H1 (cell line): ENCODE data around the gene KRTAP10-2. TPM values are rescaled to one million over a fixed set of nuclear protein-coding genes. Genes with fewer than 3 reads are reported as not detected.
A peak's percentile ranks its signal among the peaks of the same experiment; 100 is the strongest.

Experiments used
- CTCF ChIA-PET: fragments of 300-600 bp; sonication (Branson Sonifier 250); formaldehyde crosslinking; loops from one replicate; lab custom pipeline; 2021; ENCODE audit not compliant: partially characterized antibody; lab: Charles Lee
- POLR2A ChIA-PET: fragments of 300-600 bp; sonication (Branson Sonifier 250); formaldehyde crosslinking; loops from one replicate; lab custom pipeline; 2021; ENCODE audit warnings: inconsistent platforms; ENCODE audit not compliant: partially characterized antibody; lab: Charles Lee
- DNase-seq, 2 experiments: peaks; one replicate each; pipeline versions ENCODE4 v3.0.0 to v3.0.0-alpha.2; 2010 to 2022; ENCODE audit warnings: low spot score in 2 of 2, low read depth in 1 of 2, mixed read lengths in 1 of 2
- FAIRE-seq: peaks from 2 replicates; lab custom pipeline; 2011; peaks lifted over from hg19 to GRCh38; lab: Jason Lieb, UNC
- H2AFZ ChIP-seq: 2 replicates; pipeline ENCODE4 v1.8.1; 2012; ENCODE audit warnings: low read length, inconsistent platforms
- H2AK5ac ChIP-seq: 2 replicates; pipeline ENCODE4 v1.6.1; 2013; ENCODE audit warnings: low read depth, low read length
- H2BK120ac ChIP-seq: replicated peaks from 2 replicates; pipeline ENCODE3; 2013; ENCODE audit warnings: low read depth, low read length, inconsistent platforms
- H2BK12ac ChIP-seq: 2 replicates; pipeline ENCODE4 v1.6.1; 2013; ENCODE audit warnings: low read depth, low read length
- H2BK15ac ChIP-seq: 2 replicates; pipeline ENCODE4 v1.6.1; 2013; ENCODE audit warnings: low read length
- H2BK20ac ChIP-seq: 2 replicates; pipeline ENCODE4 v1.6.1; 2013; ENCODE audit warnings: low read length
- H2BK5ac ChIP-seq: 2 replicates; pipeline ENCODE4 v1.6.1; 2013; ENCODE audit warnings: low read depth, low read length
- H3K14ac ChIP-seq: 2 replicates; pipeline ENCODE4 v1.6.1; 2013; ENCODE audit warnings: inconsistent platforms; ENCODE audit not compliant: insufficient read length
- H3K18ac ChIP-seq: 2 replicates; pipeline ENCODE4 v1.6.1; 2013; ENCODE audit warnings: low read length; ENCODE audit errors: extremely low read depth
- H3K23ac ChIP-seq: 2 replicates; pipeline ENCODE4 v1.6.1; 2013; ENCODE audit warnings: inconsistent platforms; ENCODE audit not compliant: insufficient read length
- H3K23me2 ChIP-seq: 2 replicates; pipeline ENCODE4 v1.6.1; 2013; ENCODE audit warnings: low read depth, low read length
- H3K27ac ChIP-seq: 2 replicates; pipeline ENCODE4 v1.6.1; 2011; ENCODE audit warnings: low read depth, low read length, inconsistent platforms
- H3K27me3 ChIP-seq, 4 experiments: replicated peaks in 1 of 4; 1 replicate in 1 of 4; 2 replicates in 3 of 4; pipeline versions ENCODE4 v1.6.1 to v1.8.1; 2011 to 2013; ENCODE audit warnings: low read length in 3 of 4, mild to moderate bottlenecking in 3 of 4, inconsistent platforms in 2 of 4, mixed read lengths in 2 of 4, moderate library complexity in 1 of 4; ENCODE audit not compliant: control insufficient read depth in 3 of 4, insufficient read depth in 3 of 4; ENCODE audit errors: extremely low read depth in 1 of 4
- H3K36me3 ChIP-seq, 4 experiments: 2 replicates each; pipeline versions ENCODE4 v1.6.1 to v1.8.1; 2011 to 2013; ENCODE audit warnings: mild to moderate bottlenecking in 4 of 4, low read length in 3 of 4, moderate library complexity in 2 of 4, control low read depth in 1 of 4, inconsistent platforms in 1 of 4; ENCODE audit not compliant: insufficient read depth in 4 of 4, control insufficient read depth in 2 of 4
- H3K4ac ChIP-seq: replicated peaks from 2 replicates; pipeline ENCODE3; 2013; ENCODE audit warnings: low read length, low read depth, mixed read lengths, inconsistent platforms; ENCODE audit not compliant: insufficient read length
- H3K4me1 ChIP-seq, 4 experiments: replicated peaks in 1 of 4; 1 replicate in 1 of 4; 2 replicates in 3 of 4; pipeline versions ENCODE4 v1.6.1 to v1.8.1; 2011 to 2013; ENCODE audit warnings: low read length in 3 of 4, inconsistent platforms in 2 of 4, mixed read lengths in 1 of 4; ENCODE audit not compliant: insufficient read depth in 4 of 4, control insufficient read depth in 3 of 4
- H3K4me2 ChIP-seq, 2 experiments: 2 replicates each; pipeline versions ENCODE4 v1.6.1 to v1.8.1; 2011 to 2013; ENCODE audit warnings: low read depth in 2 of 2, low read length in 2 of 2, control low read depth in 1 of 2, inconsistent platforms in 1 of 2, mild to moderate bottlenecking in 1 of 2; ENCODE audit not compliant: insufficient read depth in 1 of 2
- H3K4me3 ChIP-seq, 4 experiments: fragments of 200-600, 300-600 bp in 1 of 4; sonication (generic), shearing (Covaris generic), sonication (Bioruptor Twin) in 1 of 4; 2 replicates each; pipeline versions ENCODE4 v1.5.1 to v1.8.1; 2011 to 2016; ENCODE audit warnings: low read length in 4 of 4, low read depth in 3 of 4, control low read depth in 2 of 4, inconsistent platforms in 2 of 4, mild to moderate bottlenecking in 2 of 4, mixed read lengths in 1 of 4, moderate library complexity in 1 of 4; ENCODE audit not compliant: insufficient read depth in 2 of 4; ENCODE audit errors: extremely low read depth in 1 of 4
- H3K56ac ChIP-seq: replicated peaks from 2 replicates; pipeline ENCODE3; 2013; ENCODE audit warnings: low read depth, mild to moderate bottlenecking, mixed read lengths, low read length, inconsistent platforms; ENCODE audit not compliant: insufficient read length
- H3K79me1 ChIP-seq: 2 replicates; pipeline ENCODE4 v1.6.1; 2013; ENCODE audit warnings: low read depth, low read length, control low read depth
- H3K79me2 ChIP-seq, 2 experiments: 2 replicates each; pipeline versions ENCODE4 v1.6.1 to v1.8.1; 2012 to 2013; ENCODE audit warnings: low read length in 2 of 2, mild to moderate bottlenecking in 2 of 2, inconsistent platforms in 1 of 2; ENCODE audit not compliant: insufficient read depth in 2 of 2, control insufficient read depth in 1 of 2
- H3K9ac ChIP-seq, 4 experiments: replicated peaks in 1 of 4; 1 replicate in 1 of 4; 2 replicates in 3 of 4; pipeline versions ENCODE4 v1.6.1 to v1.8.1; 2011 to 2013; ENCODE audit warnings: low read depth in 3 of 4, low read length in 3 of 4, control low read depth in 2 of 4, mild to moderate bottlenecking in 2 of 4, moderate library complexity in 2 of 4, inconsistent platforms in 1 of 4; ENCODE audit errors: extremely low read depth in 1 of 4
- H3K9me3 ChIP-seq, 2 experiments: 2 replicates each; pipeline versions ENCODE4 v1.6.1 to v1.8.1; 2012 to 2013; ENCODE audit warnings: mild to moderate bottlenecking in 2 of 2, moderate library complexity in 2 of 2, control low read depth in 1 of 2, inconsistent platforms in 1 of 2, low read depth in 1 of 2, low read length in 1 of 2, mixed read lengths in 1 of 2; ENCODE audit not compliant: insufficient read depth in 2 of 2
- H4K20me1 ChIP-seq, 2 experiments: replicated peaks in 1 of 2; 2 replicates each; pipeline versions ENCODE3 to v1.8.1; 2011 to 2013; ENCODE audit warnings: inconsistent platforms in 2 of 2, low read length in 2 of 2, mild to moderate bottlenecking in 1 of 2; ENCODE audit not compliant: insufficient read depth in 2 of 2, control insufficient read depth in 1 of 2
- H4K5ac ChIP-seq: 2 replicates; pipeline ENCODE4 v1.6.1; 2013; ENCODE audit warnings: low read length, low read depth, mixed read lengths, inconsistent platforms; ENCODE audit not compliant: insufficient read length
- H4K8ac ChIP-seq: 2 replicates; pipeline ENCODE4 v1.8.0; 2013; ENCODE audit warnings: mild to moderate bottlenecking, moderate library complexity, low read length, inconsistent platforms; ENCODE audit not compliant: insufficient read depth; ENCODE audit errors: extremely low read depth
- H4K91ac ChIP-seq: replicated peaks from 2 replicates; pipeline ENCODE3; 2013; ENCODE audit warnings: low read length, mixed read lengths, inconsistent platforms; ENCODE audit not compliant: insufficient read length
- TCF12 ChIP-seq: IDR thresholded peaks from 2 replicates; pipeline ENCODE4 v1.6.1; 2011; ENCODE audit warnings: low read depth, mild to moderate bottlenecking, low read length
- WGBS, 2 experiments: shearing (Covaris generic) in 1 of 2; methylation state at CpG; one replicate each; pipeline versions ENCODE4 v1.1.6 to v1.1.7; 2013 to 2015; ENCODE audit warnings: low lambda C conversion rate in 2 of 2, mixed read lengths in 2 of 2, inconsistent platforms in 1 of 2, low coverage in 1 of 2, missing lambda C conversion rate in 1 of 2; ENCODE audit not compliant: insufficient replicate concordance in 2 of 2, insufficient coverage in 1 of 2, insufficient read length in 1 of 2; ENCODE audit errors: extremely low coverage in 1 of 2, missing lambda C conversion rate in 1 of 2; 5-methylcytosine and 5-hydroxymethylcytosine counted together
- polyA plus RNA-seq, 7 experiments: library from polyadenylated mRNA; depleted of rRNA in 3 of 7; stranded (reverse) in 5 of 7; unstranded in 2 of 7; fragments of >200 nt in 5 of 7; fragments of 200-250 nt in 2 of 7; gene quantifications; 1 replicate in 5 of 7; 2 replicates in 1 of 7; 4 replicates in 1 of 7; pipeline versions ENCODE4 v1.2.1 to v1.2.3, GENCODE V29; 2011 to 2013; ENCODE audit warnings: missing spikeins in 2 of 7, mixed read lengths in 2 of 7
- total RNA-seq: library from RNA; stranded (reverse); fragmentation: NEBNext Ultra II Directional; extraction: Animal tissue kit (Norgen Biotek cat#: 25700); gene quantifications from 2 replicates; pipeline ENCODE4 v1.2.1, GENCODE V29; 2021

The KRTAP10-2 gene
- total and polyA plus RNA-seq, 2 of the 8 experiments (the other 6 are each of a cell fraction or from before 2014, with no cell fraction given): 0.11 TPM; not detected in 1

- Histone ChIP-seq H4K91ac (no peak overlapping the region), H2BK5ac (no peak overlapping the region), H2BK12ac (0 out of 2 replicates have a peak overlapping the region, but pooled peaks have one; percentile 29), H2BK15ac (no peak overlapping the region), H3K4ac (no peak overlapping the region), H3K56ac (no peak overlapping the region), H3K9ac (no peak overlapping the region), H3K36me3 (no peaks in the 10 kb centered on the region; a peak in 1 of 8 replicates), H3K27me3 (no peaks in the 10 kb centered on the region), H3K4me3 (no peak overlapping the region), H3K23me2 (0 out of 2 replicates have a peak, but pooled peaks cover 4% of the 10 kb centered on the region), H3K4me1 (peaks cover 2 to 15% (median 6%) of the 10 kb centered on the region in 4 experiments), H3K9me3 (no peaks in the 10 kb centered on the region), H2AFZ (no peak overlapping the region), H4K5ac (no peak overlapping the region), H2AK5ac (no peak overlapping the region), H2BK120ac (no peak overlapping the region), H4K20me1 (no peaks in the 10 kb centered on the region), H2BK20ac (no peak overlapping the region), H3K14ac (no peak overlapping the region), H3K18ac (no peak overlapping the region; the same call in 1 of the 2 replicates), H3K79me1 (no peaks in the 10 kb centered on the region), H3K23ac (no peak overlapping the region), H3K27ac (no peak overlapping the region), H4K8ac (no peak overlapping the region), H3K79me2 (no peaks in the 10 kb centered on the region), H3K4me2 (no peak overlapping the region)
- DNase-seq: peak in 1 of 2 experiments; percentile 43
- ChIA-PET CTCF (no interaction called here), POLR2A (no interaction called here)
- TF ChIP-seq TCF12: no peak
- WGBS, 2 experiments: 90% methylated on average over 10 of the region's 10 CpGs; no CpG with 5 or more reads in 1 of the 2 experiments
- no peak for FAIRE-seq
Observed at GRCh38 chr21:44590311-44590721, 39.0 kb upstream of the KRTAP10-2 start.
